Urinary bladder (tissue), 4 donors: ENCODE data around the gene CFAP70. TPM values are rescaled to one million over a fixed set of nuclear protein-coding genes. Genes with fewer than 3 reads are reported as not detected.

ENCODE experiments used
- DNase-seq: peaks from one replicate; pipeline ENCODE4 v3.0.0-alpha.2; 2015; ENCODE audit errors: extremely low spot score
- H3K27ac ChIP-seq: one replicate; pipeline ENCODE4 v1.5.1; 2013; ENCODE audit warnings: low read depth, mild to moderate bottlenecking, moderate library complexity
- H3K36me3 ChIP-seq: one replicate; pipeline ENCODE4 v1.6.1; 2013; ENCODE audit warnings: mild to moderate bottlenecking, moderate library complexity; ENCODE audit not compliant: insufficient read depth
- H3K4me1 ChIP-seq: one replicate; pipeline ENCODE4 v1.6.1; 2013; ENCODE audit warnings: mild to moderate bottlenecking, moderate library complexity; ENCODE audit not compliant: insufficient read depth
- H3K4me3 ChIP-seq: one replicate; pipeline ENCODE4 v1.5.1; 2013; ENCODE audit warnings: low read depth, low read length
- WGBS: extraction: QIAGEN DNeasy Blood & Tissue Kit; methylation state at CpG from one replicate; pipeline ENCODE4 v1.1.7; 2013; 5-methylcytosine and 5-hydroxymethylcytosine counted together
- polyA plus RNA-seq: library from polyadenylated mRNA; stranded (reverse); fragments of 200-250 nt; gene quantifications from one replicate; pipeline ENCODE4 v1.2.3, GENCODE V29; 2013
- small RNA-seq: library from RNA; depleted of rRNA; stranded (forward); fragments of <200 nt; gene quantifications from one replicate; pipeline ENCODE3, GENCODE V24; 2014
- total RNA-seq: library from RNA; depleted of rRNA; stranded (reverse); fragments of >200 nt; gene quantifications from one replicate; pipeline ENCODE4 v1.2.3, GENCODE V29; 2014
- donor health status: healthy with polysubstance abuse.
- donor health status: healthy.

The CFAP70 gene
- total and polyA plus RNA-seq, 2 donors: 0.56 to 2.2 TPM

- WGBS: 76% methylated on average over 1 of the region's 1 CpG
- H3K4me3 ChIP-seq: no peak overlapping the region
- H3K27ac ChIP-seq: no peak overlapping the region
- H3K4me1 ChIP-seq: no peaks in the 10 kb centered on the region
- peaks cover 3% of the 10 kb centered on the region for H3K36me3 ChIP-seq
- no peak for DNase-seq
Measured at GRCh38 chr10:73209705-73210104, 149.0 kb downstream of the CFAP70 start.

- Histone ChIP-seq H3K4me3 (no peak overlapping the region), H3K4me1 (no peaks in the 10 kb centered on the region), H3K27ac (no peak overlapping the region), H3K36me3 (peaks cover 3% of the 10 kb centered on the region)
- DNase-seq: no peak
- WGBS: 69% methylated on average over 2 of the region's 2 CpGs
Measured at GRCh38 chr10:73207883-73208282, 150.8 kb downstream of the CFAP70 start.

GRCh38 chr10:73206385-73206784 lies 152.3 kb downstream of the CFAP70 start:
- no peak overlapping the region for H3K27ac ChIP-seq
- no peak overlapping the region for H3K4me3 ChIP-seq
- DNase-seq: no peak
- no peaks in the 10 kb centered on the region for H3K4me1 ChIP-seq
- WGBS: 99% methylated on average over 5 of the region's 5 CpGs
- peaks cover 3% of the 10 kb centered on the region for H3K36me3 ChIP-seq

GRCh38 chr10:73205890-73206289 lies 152.8 kb downstream of the CFAP70 start:
- H3K4me3 ChIP-seq: no peak overlapping the region
- WGBS: 99% methylated on average over 1 of the region's 1 CpG
- peaks cover 3% of the 10 kb centered on the region for H3K36me3 ChIP-seq
- no peaks in the 10 kb centered on the region for H3K4me1 ChIP-seq
- H3K27ac ChIP-seq: no peak overlapping the region
- DNase-seq: no peak

GRCh38 chr10:73205081-73205480 lies 153.6 kb downstream of the CFAP70 start:
- WGBS: 93% methylated on average over 3 of the region's 3 CpGs
- DNase-seq: no peak
- Histone ChIP-seq H3K27ac (no peak overlapping the region), H3K4me1 (no peaks in the 10 kb centered on the region), H3K36me3 (peaks cover 1% of the 10 kb centered on the region), H3K4me3 (no peak overlapping the region)

Small RNA genes within 50 kb of the gene (small RNA-seq; reads per million reads assigned to genes)
- gene RF00019 (not detected), gene RNU6-833P (not detected)

Other genes starting within 250 kb of the CFAP70 start
- gene NUDT13, start 248.4 kb downstream of the CFAP70 start, total RNA-seq: 1.3 TPM
- 2.1 TPM for gene NUDT13, start 248.4 kb downstream of the CFAP70 start, polyA plus RNA-seq
- gene ECD, start 190.9 kb downstream of the CFAP70 start, total RNA-seq: 29.1 TPM
- 16.2 TPM for gene ECD, start 190.9 kb downstream of the CFAP70 start, polyA plus RNA-seq
- gene FAM149B1, start 190.7 kb downstream of the CFAP70 start, total RNA-seq: 48.5 TPM
- 14.6 TPM for gene FAM149B1, start 190.7 kb downstream of the CFAP70 start, polyA plus RNA-seq
- gene DNAJC9, start 111.6 kb downstream of the CFAP70 start, total RNA-seq: 27.8 TPM
- gene DNAJC9, start 111.6 kb downstream of the CFAP70 start, polyA plus RNA-seq: 12.7 TPM
- gene MRPS16, start 106.2 kb downstream of the CFAP70 start, total RNA-seq: 52.9 TPM
- 58.4 TPM for gene MRPS16, start 106.2 kb downstream of the CFAP70 start, polyA plus RNA-seq
- 54.0 TPM for gene ANXA7, start 55.2 kb upstream of the CFAP70 start, total RNA-seq
- 103 TPM for gene ANXA7, start 55.2 kb upstream of the CFAP70 start, polyA plus RNA-seq
- gene MSS51, start 74.7 kb upstream of the CFAP70 start, total RNA-seq: 5.9 TPM
- gene MSS51, start 74.7 kb upstream of the CFAP70 start, polyA plus RNA-seq: 0.60 TPM
- 93.4 TPM for gene PPP3CB, start 137.2 kb upstream of the CFAP70 start, total RNA-seq
- 58.0 TPM for gene PPP3CB, start 137.2 kb upstream of the CFAP70 start, polyA plus RNA-seq
- 26.4 TPM for gene USP54, start 232.5 kb upstream of the CFAP70 start, total RNA-seq
- gene USP54, start 232.5 kb upstream of the CFAP70 start, polyA plus RNA-seq: 23.8 TPM